HG03575 (cell line): ENCODE data around the gene CPNE1.

ENCODE experiments used
- ATAC-seq: cut with Tn5 transposase; IDR thresholded peaks from one replicate; pipeline ENCODE4 v1.9.1; 2021; ENCODE audit not compliant: unreplicated experiment, insufficient number of reproducible peaks, low FRiP score; ENCODE audit errors: extremely low read depth

The CPNE1 gene

DNA sequence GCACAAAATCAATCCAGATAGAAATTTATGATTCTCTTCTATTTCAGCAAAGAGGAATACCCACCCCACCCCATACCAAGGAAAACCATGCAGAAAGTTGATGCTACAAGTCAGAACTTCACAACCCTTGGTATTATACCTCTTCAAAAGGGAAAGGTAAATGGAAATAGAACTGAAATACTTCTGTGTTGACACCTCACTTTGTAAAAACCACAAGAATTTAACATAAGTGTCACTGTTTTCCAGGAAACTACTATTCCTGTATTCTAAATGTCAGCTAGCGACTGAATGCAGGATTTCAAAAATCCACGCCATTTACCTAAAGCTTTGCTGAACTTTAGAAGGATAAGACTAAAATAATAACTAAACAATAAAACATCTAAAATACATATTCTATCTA, 3.6 kb downstream of the CPNE1 start:
- no peak for ATAC-seq

DNA sequence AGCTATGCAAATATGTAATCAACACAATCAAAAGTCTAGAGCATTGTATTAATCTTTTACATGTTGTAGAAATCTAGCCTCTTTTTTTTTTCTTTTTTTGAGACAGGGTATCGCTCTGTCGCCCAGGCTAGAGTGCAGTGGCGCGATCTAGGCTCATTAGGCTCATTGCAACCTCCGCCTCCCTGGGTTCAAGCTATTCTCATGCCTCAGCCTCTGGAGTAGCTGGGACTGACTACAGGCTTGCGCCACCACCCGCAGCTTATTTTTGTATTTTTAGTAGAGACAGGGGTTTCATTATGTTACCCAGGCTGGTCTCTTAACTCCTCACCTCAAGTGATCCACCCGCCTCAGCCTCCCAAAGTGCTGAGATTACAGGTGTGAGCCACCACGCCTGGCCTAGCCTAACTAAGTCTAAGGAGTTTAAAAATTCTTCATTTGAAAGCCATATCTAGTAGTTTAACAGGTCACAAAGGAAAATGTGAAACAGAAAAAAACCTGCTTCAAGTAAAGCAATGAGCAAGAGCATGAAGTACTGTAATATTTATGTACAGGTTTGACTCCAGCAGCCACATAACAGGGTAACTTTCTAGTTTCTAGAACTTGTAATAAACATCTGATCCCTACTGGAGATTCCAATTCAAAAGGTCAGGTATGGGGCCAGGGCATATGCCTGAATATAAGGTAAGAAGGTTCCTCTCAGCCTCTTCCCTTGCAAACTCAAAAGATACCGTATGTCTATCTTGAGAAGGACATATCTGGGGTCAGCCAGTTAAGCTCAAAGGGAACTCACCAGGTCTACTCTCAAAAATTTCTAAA, 4.4 kb downstream of the CPNE1 start:
- no peak for ATAC-seq

DNA sequence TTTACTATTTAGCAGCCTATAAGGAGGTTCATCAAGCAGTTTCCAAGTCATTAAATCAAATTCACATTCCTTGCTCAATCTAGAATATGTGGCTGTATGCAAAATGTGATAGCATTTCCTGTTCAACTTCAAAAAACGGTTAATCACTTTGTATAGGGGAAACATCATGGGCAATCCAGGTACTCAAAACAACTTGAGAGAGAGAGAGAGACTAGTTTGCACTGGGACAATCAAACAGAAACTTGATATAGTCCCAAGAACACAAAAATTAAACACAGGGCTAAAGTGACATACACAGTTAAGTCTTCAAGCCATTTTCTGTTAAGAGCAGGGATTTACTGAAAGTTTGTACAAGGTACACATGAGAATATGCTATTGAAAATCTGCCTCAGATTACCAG, 7.4 kb downstream of the CPNE1 start:
- ATAC-seq, result no peak

DNA sequence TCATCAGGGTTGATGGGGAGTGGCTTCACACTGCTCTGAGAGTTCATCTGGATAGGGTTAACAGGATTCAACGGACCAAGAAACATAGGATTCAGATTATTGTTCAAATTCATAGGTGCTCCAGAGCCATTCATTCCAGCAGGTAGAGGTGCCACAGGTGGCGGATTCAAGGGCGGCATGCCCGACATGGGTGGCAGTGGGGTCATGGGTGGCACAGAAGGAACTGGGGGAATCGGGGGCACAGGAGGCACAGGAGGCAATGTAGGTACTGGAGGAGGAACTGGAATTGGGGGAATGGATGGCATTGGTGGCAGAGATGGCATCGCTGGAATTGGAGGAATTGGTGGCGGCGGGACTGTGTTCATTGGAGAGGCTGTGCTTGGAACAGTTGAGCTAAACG, 10.3 kb downstream of the CPNE1 start:
- ATAC-seq, result no peak

DNA sequence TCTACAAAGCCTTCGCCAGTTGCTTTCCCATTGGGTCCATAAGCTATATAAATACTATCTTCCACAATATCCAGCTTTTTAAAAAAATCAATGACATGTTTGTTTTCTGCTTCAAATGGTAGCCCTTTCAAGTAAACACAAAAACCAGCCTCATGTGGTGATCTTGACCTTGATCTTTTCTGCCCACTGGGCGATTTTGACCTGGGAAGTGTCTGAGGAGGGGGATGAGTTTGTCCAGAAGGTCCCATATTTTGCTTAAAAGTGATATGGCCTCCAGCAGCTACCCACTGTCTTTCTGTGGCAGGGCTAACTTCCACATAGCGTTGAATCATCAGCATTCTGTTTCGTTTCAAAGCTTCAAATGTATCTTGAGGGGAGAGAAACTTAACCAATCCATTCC, 10.8 kb downstream of the CPNE1 start:
- ATAC-seq, result no peak

DNA sequence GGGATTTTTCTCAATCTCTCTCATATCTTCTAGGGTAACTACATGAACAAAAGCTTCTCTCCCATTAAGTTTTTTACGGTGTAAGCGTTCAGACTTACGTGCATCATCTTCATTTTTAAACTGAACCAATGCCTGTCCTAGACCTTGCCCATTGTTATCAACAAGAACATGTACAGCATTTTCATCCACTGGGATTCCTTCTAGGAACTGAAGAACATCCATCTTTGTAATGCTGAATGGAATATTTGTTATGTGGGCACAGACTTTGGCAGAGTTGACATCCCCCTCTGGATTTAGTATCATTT, 11.3 kb downstream of the CPNE1 start:
- no peak for ATAC-seq

DNA sequence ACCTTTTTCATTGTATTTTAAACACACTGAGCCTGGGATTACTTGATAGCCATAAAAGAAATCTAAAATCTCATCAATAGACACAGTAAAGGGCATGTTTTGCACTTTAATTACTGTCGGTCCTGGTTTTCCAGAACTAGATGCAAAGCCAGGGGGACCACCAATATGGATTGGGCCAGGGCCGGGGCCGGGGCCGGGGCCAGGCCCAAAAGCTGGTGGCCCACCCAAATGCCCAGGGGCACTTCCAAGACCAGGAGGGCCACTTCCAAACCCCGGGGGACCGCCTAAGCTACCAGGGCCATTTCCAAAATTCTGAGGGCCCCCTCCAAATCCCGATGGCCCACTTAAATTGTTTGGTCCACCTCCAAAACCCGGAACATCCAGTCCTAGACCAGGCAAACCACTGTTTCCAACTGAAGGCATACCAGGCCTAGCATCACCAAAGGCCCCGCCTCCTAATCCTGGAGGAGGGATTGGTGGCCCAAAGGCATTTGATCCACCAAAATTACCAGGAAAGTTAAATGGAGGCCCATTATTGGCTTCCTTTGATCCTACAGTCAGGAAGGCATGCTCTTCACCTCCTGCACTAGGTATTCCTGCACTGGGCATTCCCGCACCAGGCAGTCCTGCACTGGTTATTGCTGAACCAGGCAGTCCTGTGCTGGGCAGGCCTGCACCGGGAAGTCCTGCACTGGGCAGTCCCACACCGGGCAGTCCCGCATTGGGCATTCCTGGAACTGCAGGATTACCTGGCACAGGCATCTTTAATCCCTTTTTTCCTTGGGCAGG, 11.9 kb downstream of the CPNE1 start:
- ATAC-seq, result no peak

DNA sequence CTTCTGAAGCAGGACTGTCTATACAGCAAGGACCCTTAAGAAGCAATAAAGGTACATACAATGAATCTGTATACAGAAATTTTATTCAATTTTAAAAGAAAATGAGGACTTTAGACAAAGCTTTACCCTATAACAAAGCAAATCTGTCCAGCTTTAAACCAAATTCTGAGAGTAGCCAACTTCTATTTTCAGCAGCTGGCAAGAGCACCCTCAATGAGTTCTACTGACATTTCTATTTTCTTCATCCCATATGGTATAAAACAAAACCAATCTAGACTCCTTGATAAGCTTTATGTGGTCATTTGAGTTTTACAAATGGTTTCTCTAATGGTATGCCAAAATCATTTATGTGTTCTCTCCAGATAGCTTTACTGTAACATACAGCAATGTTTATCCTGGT, 12.7 kb downstream of the CPNE1 start:
- no peak for ATAC-seq

DNA sequence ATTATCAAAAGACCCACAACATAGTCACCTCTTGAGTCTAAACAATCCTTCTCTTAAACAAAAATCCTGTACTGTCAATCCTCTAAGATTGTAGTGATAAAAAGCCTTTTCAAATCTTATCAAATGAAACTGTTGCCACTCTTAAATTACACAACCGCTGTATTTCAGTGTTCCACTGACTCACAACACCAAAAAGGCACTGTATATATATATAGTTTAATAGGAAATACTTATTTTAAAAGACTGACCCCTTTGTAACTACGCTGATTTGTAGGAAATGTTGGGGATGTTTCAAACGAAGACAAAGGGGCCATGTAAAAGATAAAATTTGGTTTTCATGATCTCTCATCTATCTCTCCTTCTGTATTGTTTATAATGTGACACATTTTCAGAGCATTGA, 14.1 kb downstream of the CPNE1 start:
- no peak for ATAC-seq

DNA sequence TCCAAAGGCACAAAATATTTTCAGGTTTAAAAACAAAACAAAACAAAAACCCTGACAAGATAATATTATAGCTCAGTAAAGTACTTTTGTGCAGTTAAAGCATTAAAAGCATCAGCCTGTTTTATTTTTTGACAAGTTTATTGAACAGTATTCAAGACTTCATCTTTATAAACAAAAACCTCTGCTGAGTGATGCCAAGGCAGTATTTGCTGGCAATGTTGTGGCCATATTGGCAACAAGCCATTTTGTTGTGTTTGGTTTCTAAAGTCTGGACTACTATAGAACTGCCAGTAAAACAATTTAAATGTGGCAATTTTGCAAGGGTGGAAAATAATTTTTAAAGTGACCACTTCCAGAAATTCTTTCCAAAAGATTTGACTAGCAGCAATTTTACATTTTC, 15.9 kb downstream of the CPNE1 start:
- ATAC-seq, result no peak

DNA sequence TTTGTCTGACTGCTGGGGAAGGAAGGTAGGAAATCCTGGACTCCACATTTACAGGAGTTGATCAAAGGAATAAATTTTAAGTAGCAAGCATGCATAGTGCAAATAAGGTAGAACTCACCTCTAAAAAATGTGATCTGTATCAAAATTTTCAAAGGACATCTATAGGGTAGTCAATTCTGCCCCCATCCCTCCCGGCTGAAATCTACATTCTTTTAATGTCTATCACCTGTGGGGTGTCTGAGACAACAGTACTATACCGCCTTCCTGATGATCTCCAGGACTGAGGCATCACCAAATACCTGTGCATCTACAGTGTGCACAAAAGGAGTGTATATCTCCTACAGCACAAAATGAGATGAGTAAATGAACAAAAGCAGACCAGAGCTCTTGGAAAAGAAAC, 19.9 kb downstream of the CPNE1 start:
- ATAC-seq, result no peak

DNA sequence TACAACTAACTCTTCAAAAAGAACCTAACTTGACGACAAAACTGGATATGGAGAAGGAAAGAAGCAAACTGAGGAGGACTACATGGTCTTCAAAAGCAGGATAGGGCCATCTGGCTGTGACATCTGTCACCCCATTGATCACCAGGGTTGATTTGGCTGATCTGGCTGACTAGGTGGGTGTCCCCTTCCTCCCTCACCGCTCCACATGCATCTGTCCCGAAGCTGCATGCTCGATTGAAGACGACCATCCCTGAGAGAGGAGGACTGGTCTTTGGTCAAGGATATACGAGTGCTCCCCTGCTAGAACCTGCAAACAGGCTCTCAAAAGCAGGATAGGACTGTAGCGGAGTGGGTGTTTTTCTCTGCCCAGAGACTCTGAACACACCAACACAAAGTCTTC, 21.7 kb downstream of the CPNE1 start:
- no peak for ATAC-seq

DNA sequence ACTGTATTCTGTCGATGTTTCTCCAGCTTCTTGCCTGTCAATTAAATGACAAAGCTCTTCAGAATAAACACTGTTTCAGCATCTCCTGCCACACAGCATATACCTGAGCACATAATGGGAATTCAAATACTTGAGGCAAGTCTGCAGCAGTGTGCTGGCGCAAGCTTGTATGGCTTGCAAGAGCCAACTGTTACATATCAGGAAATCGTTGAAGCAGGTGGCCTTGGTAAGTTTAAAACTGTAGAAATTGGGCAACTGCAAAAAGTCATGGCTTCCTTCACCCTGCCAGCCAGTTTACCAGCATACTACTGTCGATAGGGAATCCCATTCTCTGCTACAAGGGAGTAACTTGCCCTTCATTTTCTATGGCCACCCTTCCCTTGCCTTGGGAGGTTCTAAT, 23.0 kb downstream of the CPNE1 start:
- no peak for ATAC-seq

DNA sequence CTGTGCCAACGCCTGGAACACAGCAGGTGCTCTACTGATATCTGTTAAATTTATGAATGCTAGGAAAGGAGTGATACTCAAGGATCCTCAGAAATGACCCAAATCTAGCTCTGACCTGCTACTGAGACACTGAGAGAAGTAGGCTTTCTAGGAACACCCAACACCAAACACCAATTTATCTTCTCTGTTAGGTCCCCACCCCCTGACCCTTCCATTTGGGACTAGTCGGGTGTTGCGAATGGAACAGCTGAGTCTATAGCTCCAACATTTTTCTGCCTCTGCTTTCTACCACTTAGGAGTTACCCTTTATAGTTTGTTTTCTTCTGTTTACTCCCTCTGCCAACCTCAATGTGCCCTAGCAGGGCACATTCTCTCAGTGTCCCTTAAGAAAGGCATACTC, 24.0 kb downstream of the CPNE1 start:
- no peak for ATAC-seq

DNA sequence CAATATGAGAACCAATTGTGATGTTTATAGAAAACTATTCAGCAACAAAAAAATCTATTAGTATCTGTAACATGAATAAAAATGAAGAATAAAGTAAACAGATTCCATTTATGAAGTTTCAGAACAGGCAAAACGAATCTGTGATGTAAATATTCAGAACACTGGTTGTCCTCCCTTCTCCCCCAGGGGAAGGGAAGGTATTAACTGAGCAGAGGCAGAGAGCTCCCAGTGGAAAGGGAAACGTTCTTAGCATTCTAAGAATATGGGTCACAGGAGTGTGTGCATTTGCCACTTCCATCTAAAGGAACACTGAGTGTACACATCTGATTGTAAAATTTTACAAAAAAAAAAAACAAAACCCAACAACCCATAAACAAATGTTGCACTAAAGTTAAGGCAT, 25.9 kb downstream of the CPNE1 start:
- ATAC-seq, result no peak

DNA sequence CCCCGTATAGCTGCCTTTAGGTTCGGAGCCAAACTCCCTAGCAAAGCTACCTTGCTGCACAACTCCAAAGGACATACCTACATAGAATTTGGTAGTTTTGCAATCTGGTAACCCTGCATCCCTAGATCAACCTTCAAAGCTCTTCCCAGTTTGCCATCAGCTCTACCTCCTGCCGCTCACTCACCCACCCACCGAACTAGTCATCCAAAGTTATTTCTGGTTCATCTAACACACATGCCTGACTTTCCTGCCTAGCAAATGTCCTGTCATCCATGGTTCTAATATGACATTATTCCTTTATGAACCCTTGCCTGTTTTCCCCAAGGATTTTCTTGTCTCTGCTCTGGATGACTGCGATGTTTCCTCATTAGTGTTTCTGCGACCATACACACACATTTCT, 27.4 kb downstream of the CPNE1 start:
- no peak for ATAC-seq

DNA sequence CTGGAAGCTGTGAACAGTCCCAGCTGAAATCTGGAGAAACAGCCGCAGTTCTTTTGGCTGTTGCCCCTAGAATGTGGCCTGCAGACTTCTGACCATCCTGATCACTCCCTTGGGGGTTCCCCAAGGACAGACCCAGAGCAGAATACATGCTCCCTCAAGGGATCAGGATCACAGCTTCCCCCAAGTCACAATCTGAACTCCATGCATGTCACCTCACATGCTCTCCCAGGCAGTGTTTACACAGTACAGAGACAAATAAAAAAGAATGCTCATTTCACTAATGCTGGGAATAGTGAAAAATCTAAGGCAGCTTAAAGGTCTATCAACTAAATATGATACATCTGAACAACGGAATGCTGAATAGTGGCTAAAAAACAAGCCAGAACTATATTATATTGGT, 28.6 kb downstream of the CPNE1 start:
- no peak for ATAC-seq

DNA sequence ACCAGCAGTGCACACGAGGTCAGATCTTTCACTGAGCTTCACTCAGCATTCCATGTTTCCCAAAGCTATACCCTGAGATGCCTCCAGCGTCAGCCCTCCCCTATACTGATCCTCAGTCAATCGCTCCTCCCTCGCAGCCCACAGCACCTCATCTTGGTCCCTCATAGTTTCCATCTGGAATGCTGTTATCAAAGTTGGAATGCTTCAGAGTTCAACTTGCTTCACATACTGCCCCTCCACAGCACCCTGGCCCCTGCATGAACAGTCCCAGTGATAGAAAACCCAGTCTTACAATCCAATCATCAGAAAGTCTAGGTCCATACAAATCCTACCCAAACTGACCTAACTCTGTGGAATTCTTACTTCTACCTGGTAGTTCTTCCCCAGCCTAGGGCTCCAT, 29.0 kb downstream of the CPNE1 start:
- ATAC-seq, result no peak

DNA sequence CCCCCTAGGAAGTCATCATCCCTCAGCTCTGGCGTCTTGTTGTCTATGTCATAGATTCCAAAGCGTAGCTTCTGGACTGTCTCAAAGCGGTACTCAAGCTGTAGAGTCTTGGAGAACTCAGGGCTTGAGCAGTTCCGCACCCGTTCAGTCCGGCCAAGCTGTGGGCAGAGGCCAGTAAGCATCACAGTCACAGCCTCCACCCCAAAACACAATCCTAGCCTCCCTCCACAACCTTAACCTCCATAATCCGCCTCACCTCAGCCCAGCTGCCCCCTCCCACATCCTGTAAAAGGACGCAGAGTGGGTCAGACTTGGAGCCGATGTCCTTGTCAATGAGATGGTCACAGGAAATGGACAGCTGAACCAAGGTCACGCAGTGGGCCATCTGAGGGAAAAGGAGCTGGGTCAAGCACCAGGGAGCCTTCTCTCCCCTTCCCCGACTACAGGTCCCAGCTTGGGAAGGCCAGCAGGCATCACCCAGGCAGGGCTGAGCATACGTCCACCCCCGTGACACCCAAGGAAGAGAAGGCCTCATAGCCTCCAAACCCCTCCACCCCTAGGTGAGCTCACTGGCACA, 32.1 kb downstream of the CPNE1 start:
- ATAC-seq, result no peak

DNA sequence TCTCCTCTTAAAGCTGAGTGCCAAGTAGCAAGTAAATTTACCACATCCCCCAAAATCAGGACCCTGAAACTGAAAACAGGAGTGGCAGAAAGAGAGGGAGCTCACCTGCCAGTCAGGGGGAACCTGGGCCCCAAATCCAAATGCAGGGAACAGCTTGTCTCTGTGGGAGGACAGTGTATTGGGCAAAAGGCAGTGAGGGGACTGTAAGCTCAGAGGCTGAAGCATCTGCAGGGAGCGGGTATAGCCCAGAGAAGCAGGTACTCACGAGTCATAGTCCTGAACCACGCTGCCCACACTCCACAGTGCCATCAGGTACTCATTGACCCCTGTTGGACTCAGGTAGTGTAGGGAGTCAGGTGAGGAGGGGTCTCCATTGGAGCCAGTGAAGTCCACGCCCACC, 34.1 kb downstream of the CPNE1 start:
- ATAC-seq, result no peak
